Activated naive CD4-positive, alpha-beta T cell treated with anti-CD3 and anti-CD28 coated beads, Interleukin-2, amount 50 U/mL, for 24 hours (primary cell): ENCODE results near the gene B3GAT3.

ENCODE experiments used
- H3K27ac Mint-ChIP-seq: one replicate; pipeline ENCODE4 v1.8.0; 2021; ENCODE audit warnings: mild to moderate bottlenecking, mixed read lengths
- H3K27me3 Mint-ChIP-seq: one replicate; pipeline ENCODE4 v1.8.0; 2021; ENCODE audit warnings: mixed read lengths
- H3K36me3 Mint-ChIP-seq: one replicate; pipeline ENCODE4 v1.8.0; 2021; ENCODE audit warnings: mixed read lengths
- H3K4me1 Mint-ChIP-seq: one replicate; pipeline ENCODE4 v1.8.0; 2021; ENCODE audit warnings: mixed read lengths
- H3K4me3 Mint-ChIP-seq: one replicate; pipeline ENCODE4 v1.8.0; 2021; ENCODE audit warnings: mild to moderate bottlenecking, mixed read lengths
- H3K9me3 Mint-ChIP-seq: one replicate; pipeline ENCODE4 v1.8.0; 2021; ENCODE audit warnings: mixed read lengths

Gene B3GAT3

DNA sequence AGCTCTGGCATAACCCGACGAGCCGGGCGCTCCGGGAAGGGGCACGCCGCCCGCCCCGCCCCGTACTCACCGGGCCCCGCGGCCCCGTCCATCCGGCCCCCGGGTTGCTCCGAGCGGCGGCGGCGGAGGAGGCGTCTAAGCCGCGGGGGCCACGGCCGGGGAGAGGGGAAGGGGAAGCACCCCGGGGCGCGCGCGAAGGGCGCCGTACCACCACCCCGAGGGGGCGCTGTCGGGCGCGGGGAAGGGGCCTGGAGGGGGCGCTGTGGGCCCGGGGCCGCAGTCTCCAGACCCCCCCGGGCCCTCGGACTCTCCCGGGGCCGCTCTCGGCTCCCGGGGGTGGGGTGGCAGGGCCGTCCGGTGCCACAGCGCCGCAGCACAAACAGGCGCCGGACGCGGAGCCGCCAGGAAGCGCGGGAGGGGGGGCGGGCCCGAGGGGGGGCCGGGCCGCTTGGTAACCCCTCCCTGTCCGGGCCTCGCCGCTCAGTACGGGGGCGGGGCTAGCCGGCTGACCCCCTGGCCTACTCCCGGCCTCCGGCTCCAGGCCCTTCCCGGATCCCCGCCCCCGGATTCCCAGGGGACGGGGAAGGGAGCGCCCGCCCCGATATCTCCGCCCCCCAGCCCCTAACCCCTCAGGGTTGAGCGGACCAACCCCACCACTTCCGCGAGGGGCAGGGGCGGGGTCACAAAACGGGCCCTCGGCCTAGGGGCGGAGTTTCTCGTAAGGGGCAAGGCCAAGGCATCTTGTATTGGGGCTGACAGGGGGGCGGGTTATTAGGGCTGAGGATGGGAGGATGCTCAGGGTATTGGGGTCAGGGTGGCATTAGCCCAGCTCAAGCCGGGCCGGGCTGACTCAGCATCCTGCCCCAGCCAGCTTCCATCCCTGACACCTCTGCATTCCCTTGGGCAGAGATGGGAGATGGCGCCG is 9.2 kb downstream of the B3GAT3 start, which contains the start of the genes EML3 and ROM1:
TSS of gene EML3 (minus strand) at position 410 of the 925 bp plus-strand sequence. CDS start at position 92, 318 bp downstream.
TSS of gene ROM1 (plus strand) at position 892 of the 925 bp plus-strand sequence. CDS start at position 917, 25 bp downstream.
- Mint-ChIP-seq H3K4me1 (peaks cover 57% of the 10 kb centered on the region), H3K27ac (peak within 1 kb of the TSS; percentile 96)

DNA sequence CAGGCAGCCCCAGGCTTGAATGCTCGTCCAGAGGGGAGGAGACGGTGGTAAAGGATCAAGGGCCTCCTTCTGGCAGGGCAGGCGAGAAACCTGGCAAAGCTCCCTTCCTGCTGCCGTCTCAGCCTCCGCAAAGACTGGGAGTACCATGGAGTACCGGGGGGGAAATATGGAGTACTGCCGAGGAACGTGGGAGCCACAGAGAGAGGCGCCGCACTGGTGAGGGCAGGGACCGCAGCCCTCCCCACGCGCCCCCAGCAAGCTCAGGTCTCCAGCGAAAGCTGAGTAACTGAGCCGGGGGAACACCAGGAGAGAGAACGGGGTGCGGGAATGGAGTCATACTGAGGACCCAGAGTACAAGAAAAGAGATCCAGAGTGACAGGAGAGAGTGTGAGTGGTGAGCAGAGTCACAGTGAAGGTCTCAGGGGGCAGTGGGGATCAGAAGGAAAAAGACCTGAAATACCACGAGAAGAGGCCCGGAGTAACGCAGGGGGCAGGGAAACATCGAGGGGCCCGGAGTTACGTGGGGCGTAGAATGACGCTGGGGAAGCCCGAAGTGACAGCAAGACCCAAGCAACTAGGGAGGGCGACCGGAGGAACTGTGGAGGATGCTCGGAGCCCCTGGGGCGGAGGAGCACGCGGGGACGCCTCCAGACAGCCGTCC is 10.0 kb downstream of the B3GAT3 start:
- Mint-ChIP-seq H3K36me3 (peaks cover 7% of the 10 kb centered on the region), H3K27ac (peak overlapping the region; percentile 96), H3K4me1 (peaks cover 57% of the 10 kb centered on the region), H3K9me3 (no peaks in the 10 kb centered on the region), H3K27me3 (no peaks in the 10 kb centered on the region), H3K4me3 (peak overlapping the region; percentile 95)

More for the DNA sequence above, 9.2 kb downstream of the B3GAT3 start, which contains the start of the genes EML3 and ROM1:
- Mint-ChIP-seq H3K9me3 (no peaks in the 10 kb centered on the region), H3K36me3 (peaks cover 7% of the 10 kb centered on the region), H3K27me3 (no peaks in the 10 kb centered on the region), H3K4me3 (peak within 1 kb of the TSS; percentile 95)

DNA sequence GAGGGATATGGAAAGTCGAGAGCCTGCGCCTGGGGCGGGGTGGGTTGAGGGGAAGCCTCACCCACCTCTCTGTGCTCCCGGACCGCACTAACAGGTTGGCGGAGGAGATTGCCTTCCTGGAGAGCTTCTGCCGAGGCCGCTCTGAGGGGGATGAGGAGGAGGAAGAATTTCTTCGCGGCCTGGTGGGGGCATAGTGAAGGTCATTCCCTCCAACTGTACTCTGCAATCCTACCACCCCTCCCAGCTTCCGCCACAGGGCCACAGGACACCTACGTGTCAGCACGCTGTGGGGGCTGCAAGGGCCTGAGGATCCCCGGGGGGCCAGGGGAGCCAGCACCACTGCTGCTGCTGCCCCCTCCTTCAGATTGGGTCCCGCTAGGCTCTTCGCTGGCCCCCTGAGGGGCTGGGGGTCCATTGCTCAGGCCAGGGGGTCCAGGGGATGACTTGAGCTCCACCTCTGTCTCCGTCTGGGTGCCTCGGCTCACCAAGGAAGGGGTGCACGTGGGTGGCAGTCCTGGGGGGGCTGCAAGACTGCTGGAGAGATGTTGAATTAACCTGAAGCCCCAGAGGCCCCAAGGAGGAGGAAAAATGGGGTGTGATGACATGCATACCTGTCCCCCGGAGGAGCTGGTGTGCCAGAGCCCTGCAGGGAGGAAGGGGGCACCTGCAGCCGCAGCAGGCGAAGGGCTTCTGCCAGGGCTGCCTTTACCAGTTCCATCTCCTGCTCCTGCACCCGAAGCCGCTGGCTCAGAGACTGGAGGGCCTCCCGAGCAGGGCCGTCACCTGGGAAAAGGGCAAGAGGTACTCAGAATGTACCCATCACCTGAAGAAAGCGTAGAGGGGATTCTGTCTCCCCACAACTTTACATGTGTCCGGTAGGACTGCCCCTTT is 10.7 kb downstream of the B3GAT3 start:
- H3K27me3 Mint-ChIP-seq = no peaks in the 10 kb centered on the region
- H3K9me3 Mint-ChIP-seq = no peaks in the 10 kb centered on the region
- peak overlapping the region; percentile 96 for H3K27ac Mint-ChIP-seq
- H3K36me3 Mint-ChIP-seq = peaks cover 7% of the 10 kb centered on the region
- peaks cover 59% of the 10 kb centered on the region for H3K4me1 Mint-ChIP-seq
- peak overlapping the region; percentile 95 for H3K4me3 Mint-ChIP-seq

DNA sequence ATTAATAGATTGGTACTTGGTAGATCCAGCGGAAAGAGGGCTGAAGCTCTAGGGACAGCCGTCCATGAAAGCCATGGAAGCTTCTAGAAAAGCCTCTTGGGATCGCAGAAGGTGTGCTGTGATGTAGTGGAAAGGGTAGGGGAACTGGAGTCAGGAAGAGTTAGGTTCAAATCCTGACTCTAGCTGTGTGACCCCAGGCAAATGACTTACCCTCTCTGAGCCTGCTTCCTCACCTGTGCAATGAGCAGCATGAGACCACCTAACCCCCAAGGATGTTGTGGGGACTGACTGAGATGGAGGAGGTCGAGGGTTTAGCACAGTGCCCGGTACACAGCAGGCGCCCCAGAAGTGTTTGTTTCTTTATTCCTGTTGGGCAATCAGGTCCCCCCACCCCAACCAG is 11.4 kb downstream of the B3GAT3 start:
- Mint-ChIP-seq H3K36me3 (peaks cover 7% of the 10 kb centered on the region), H3K27me3 (no peaks in the 10 kb centered on the region), H3K27ac (peak overlapping the region; percentile 84), H3K4me3 (peak overlapping the region; percentile 82), H3K9me3 (no peaks in the 10 kb centered on the region), H3K4me1 (peaks cover 59% of the 10 kb centered on the region)

DNA sequence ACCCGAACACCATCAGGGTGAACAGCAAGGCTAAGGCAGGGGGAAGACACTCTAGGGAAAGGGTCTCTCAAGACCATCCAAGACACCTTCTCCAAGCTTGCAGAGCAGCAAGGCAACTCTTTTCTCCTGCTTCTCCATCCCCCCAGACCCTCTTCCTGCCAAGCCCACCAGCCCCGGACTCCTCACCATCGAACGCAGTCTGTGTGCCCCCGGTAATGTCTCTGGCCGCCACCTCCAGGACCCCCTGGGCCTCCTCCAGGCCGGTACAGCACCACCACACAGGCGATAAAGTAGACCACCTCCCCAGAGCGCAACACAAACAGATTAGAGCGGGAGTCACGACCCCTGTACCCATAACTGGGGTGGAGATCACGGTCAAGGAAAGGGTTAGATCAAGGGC is 13.0 kb downstream of the B3GAT3 start:
- H3K36me3 Mint-ChIP-seq = peaks cover 4% of the 10 kb centered on the region
- peak overlapping the region; percentile 83 for H3K27ac Mint-ChIP-seq
- peaks cover 54% of the 10 kb centered on the region for H3K4me1 Mint-ChIP-seq
- H3K9me3 Mint-ChIP-seq = no peaks in the 10 kb centered on the region
- no peaks in the 10 kb centered on the region for H3K27me3 Mint-ChIP-seq
- no peak overlapping the region for H3K4me3 Mint-ChIP-seq

- Mint-ChIP-seq H3K4me1 (peaks cover 54% of the 10 kb centered on the region), H3K36me3 (peaks cover 7% of the 10 kb centered on the region), H3K27me3 (no peaks in the 10 kb centered on the region), H3K4me3 (no peak overlapping the region), H3K9me3 (no peaks in the 10 kb centered on the region), H3K27ac (no peak overlapping the region)
These were observed 14.1 kb downstream of the B3GAT3 start for GRCh38 chr11:62607714-62608113.

DNA sequence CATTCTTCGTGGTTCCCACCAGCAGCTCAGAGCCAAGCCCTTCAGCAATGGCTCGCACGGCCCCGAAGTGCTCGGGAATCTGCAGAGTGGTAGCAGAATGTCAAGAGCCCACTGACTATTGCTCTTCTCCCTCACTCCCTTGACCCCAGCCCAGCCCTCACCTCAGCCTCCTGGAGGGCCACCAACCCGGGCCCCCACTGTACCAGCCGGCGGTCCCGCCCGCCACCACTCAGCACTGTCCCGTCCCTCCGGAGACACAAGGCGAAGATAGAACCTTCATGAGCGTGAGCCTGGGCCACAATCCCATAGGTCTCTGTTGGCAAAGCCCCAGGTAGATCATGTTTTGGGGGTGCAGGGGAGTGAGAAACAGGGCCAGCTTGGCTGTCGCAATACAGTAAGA is 15.9 kb downstream of the B3GAT3 start:
- no peaks in the 10 kb centered on the region for H3K9me3 Mint-ChIP-seq
- H3K27ac Mint-ChIP-seq = no peak overlapping the region
- H3K4me3 Mint-ChIP-seq = no peak overlapping the region
- H3K36me3 Mint-ChIP-seq = peaks cover 11% of the 10 kb centered on the region
- H3K27me3 Mint-ChIP-seq = no peaks in the 10 kb centered on the region
- peaks cover 55% of the 10 kb centered on the region for H3K4me1 Mint-ChIP-seq

- Mint-ChIP-seq H3K27me3 (no peaks in the 10 kb centered on the region), H3K27ac (no peak overlapping the region), H3K4me1 (peaks cover 51% of the 10 kb centered on the region), H3K4me3 (no peak overlapping the region), H3K36me3 (peaks cover 12% of the 10 kb centered on the region), H3K9me3 (no peaks in the 10 kb centered on the region)
These were observed 16.3 kb downstream of the B3GAT3 start for GRCh38 chr11:62605467-62605866.

DNA sequence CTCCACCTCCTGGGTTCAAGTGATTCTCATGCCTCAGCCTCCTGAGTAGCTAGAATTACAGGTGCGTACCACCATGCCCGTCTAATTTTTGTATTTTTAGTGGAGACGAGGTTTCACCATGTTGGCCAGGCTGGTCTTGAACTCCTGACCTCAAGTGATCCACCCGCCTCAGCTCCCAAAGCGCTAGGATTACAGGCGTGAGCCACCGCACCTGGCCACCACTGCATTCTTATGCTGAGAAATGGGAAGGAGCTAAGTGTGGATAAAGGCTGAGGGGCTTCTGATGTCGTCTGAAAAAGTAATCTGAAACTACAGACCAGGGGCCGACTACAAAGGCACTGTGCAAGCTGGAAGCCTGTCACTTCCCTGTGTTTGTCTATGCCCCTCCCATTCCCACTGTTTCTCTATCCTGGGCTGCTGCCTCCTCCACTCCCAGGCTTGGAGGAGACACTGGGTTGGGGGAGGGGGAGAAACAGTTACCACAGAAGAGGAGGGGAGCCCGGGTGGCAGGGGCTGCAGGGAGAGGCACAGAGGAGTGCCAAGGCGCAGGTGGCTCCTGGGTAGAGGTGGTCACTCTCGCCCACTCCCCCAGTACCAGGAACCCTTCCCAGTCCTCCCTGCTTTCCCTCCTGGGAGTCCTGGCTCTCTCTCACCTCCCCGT is 17.2 kb downstream of the B3GAT3 start:
- Mint-ChIP-seq H3K27me3 (no peaks in the 10 kb centered on the region), H3K4me3 (no peak overlapping the region), H3K9me3 (no peaks in the 10 kb centered on the region), H3K4me1 (peaks cover 50% of the 10 kb centered on the region), H3K36me3 (peaks cover 19% of the 10 kb centered on the region), H3K27ac (no peak overlapping the region)

DNA sequence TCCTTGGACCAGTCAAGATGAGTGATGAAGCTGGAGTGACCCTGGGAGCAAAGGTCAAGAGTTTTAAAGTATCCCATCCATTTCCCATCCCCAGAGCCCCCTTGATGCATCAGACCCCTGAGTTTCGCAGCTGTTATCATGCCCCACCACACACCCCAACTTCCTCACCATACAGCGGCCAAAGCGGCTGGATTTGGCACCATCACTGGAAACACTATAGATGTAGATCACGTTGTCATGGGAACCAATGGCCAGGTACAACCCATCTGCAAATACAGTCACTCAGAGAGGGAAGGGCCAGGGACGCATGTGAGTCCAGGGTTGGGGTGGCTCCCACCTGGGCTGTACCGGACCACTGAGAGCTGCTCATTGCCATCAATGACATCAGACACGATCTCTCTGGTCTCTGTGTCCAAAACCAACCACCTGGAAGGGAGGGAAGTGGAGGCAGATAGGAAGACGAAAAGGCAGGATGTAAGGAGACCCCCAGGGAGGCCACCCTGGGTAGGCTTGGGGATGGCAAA is 17.9 kb downstream of the B3GAT3 start:
- H3K4me1 Mint-ChIP-seq = peaks cover 50% of the 10 kb centered on the region
- H3K9me3 Mint-ChIP-seq = no peaks in the 10 kb centered on the region
- H3K4me3 Mint-ChIP-seq = peak overlapping the region; percentile 73
- H3K27ac Mint-ChIP-seq = peak overlapping the region; percentile 73
- H3K36me3 Mint-ChIP-seq = peaks cover 23% of the 10 kb centered on the region
- H3K27me3 Mint-ChIP-seq = no peaks in the 10 kb centered on the region

DNA sequence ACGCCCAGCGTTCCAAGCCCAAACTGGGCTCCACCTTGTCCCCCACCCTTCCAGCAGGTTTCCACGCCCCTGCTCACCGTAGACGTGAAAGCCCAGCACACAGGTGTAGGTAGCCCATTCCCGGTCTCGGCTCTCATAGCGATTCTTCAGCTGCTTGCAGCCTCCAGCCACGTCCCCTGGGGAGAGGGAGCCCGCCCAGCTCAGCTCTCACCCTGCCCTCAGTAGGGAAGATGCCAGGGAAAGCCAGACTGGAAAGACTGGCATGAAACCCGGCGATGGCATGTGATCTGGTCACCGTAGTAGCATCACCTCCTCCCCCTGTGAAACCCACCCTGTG is 18.7 kb downstream of the B3GAT3 start:
- Mint-ChIP-seq H3K9me3 (no peaks in the 10 kb centered on the region), H3K36me3 (peaks cover 29% of the 10 kb centered on the region), H3K27ac (peak overlapping the region; percentile 73), H3K27me3 (no peaks in the 10 kb centered on the region), H3K4me1 (peaks cover 52% of the 10 kb centered on the region), H3K4me3 (peak overlapping the region; percentile 73)

- Mint-ChIP-seq H3K27ac (peak overlapping the region; percentile 83), H3K4me1 (peaks cover 52% of the 10 kb centered on the region), H3K36me3 (peaks cover 32% of the 10 kb centered on the region)
These were observed 19.4 kb downstream of the B3GAT3 start for GRCh38 chr11:62602141-62603071.

GRCh38 chr11:62601372-62602140 is 20.2 kb downstream of the B3GAT3 start, which contains the start of gene MTA2:
TSS of gene MTA2 (minus strand) at chr11:62601865. CDS start at chr11:62601450, 415 bp downstream.
- Mint-ChIP-seq H3K27me3 (no peaks in the 10 kb centered on the region), H3K4me3 (peak within 1 kb of the TSS; percentile 98), H3K9me3 (no peaks in the 10 kb centered on the region), H3K36me3 (peaks cover 35% of the 10 kb centered on the region), H3K27ac (peak within 1 kb of the TSS; percentile 83), H3K4me1 (peaks cover 53% of the 10 kb centered on the region)

More at GRCh38 chr11:62602141-62603071, 19.4 kb downstream of the B3GAT3 start:
- Mint-ChIP-seq H3K27me3 (no peaks in the 10 kb centered on the region), H3K9me3 (no peaks in the 10 kb centered on the region), H3K4me3 (peak overlapping the region; percentile 98)
